ENCODE results near the gene FYB1. TPM values are rescaled to one million over a fixed set of nuclear protein-coding genes. Genes with fewer than 3 reads are reported as not detected.

FYB1 gene
- total and polyA plus RNA-seq, 2 donors (not counting 1 experiment from before 2014, with no cell fraction given), result not detected

- no peak overlapping the region for H2AFZ ChIP-seq (ENCODE audit: low read length)
- no peak overlapping the region for H3K4me3 ChIP-seq (replicated peaks in 1 of 4; ENCODE audit: control extremely low read depth in 1 of 4, insufficient read depth in 1 of 4, low read depth in 3 of 4, low read length in 4 of 4)
- H3K4me1 ChIP-seq (ENCODE audit: control insufficient read depth, extremely low read depth, insufficient read depth, low read length), result no peaks in the 10 kb centered on the region
- no peak overlapping the region for H3K27ac ChIP-seq (ENCODE audit: insufficient read depth, low read length)
- no peaks in the 10 kb centered on the region for H4K20me1 ChIP-seq (ENCODE audit: control insufficient read depth, extremely low read depth, insufficient read depth, low read length)
- no peak for DNase-seq (ENCODE audit: low read depth in 2 of 2)
- H3K79me2 ChIP-seq (ENCODE audit: control insufficient read depth, insufficient read depth, low read length), result no peaks in the 10 kb centered on the region
- TF ChIP-seq EZH2 (IDR thresholded peaks at IDR 0.05; ENCODE audit: low read length, missing control alignments), result no peak
- TF ChIP-seq, protein P1, sequence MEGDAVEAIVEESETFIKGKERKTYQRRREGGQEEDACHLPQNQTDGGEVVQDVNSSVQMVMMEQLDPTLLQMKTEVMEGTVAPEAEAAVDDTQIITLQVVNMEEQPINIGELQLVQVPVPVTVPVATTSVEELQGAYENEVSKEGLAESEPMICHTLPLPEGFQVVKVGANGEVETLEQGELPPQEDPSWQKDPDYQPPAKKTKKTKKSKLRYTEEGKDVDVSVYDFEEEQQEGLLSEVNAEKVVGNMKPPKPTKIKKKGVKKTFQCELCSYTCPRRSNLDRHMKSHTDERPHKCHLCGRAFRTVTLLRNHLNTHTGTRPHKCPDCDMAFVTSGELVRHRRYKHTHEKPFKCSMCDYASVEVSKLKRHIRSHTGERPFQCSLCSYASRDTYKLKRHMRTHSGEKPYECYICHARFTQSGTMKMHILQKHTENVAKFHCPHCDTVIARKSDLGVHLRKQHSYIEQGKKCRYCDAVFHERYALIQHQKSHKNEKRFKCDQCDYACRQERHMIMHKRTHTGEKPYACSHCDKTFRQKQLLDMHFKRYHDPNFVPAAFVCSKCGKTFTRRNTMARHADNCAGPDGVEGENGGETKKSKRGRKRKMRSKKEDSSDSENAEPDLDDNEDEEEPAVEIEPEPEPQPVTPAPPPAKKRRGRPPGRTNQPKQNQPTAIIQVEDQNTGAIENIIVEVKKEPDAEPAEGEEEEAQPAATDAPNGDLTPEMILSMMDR (conservative IDR thresholded peaks at IDR 0.05 in 1 of 2, IDR thresholded peaks at IDR 0.05 in 1 of 2; ENCODE audit: low read depth in 1 of 2, low read length in 2 of 2), result no peak
- H3K4me2 ChIP-seq (ENCODE audit: extremely low read depth, insufficient read depth, low read length), result no peak overlapping the region
- no peaks in the 10 kb centered on the region for H3K9me3 ChIP-seq (ENCODE audit: control insufficient read depth, insufficient read depth, low read depth, low read length)
- peaks cover 10% of the 10 kb centered on the region for H3K27me3 ChIP-seq (ENCODE audit: control insufficient read depth, insufficient read depth, low read length)
- no peak overlapping the region for H3K9ac ChIP-seq (ENCODE audit: insufficient read depth, low read length)
- H3K36me3 ChIP-seq (ENCODE audit: control insufficient read depth, insufficient read depth, low read length), result no peaks in the 10 kb centered on the region
These were observed 24.1 kb downstream of the FYB1 start for GRCh38 chr5:39195198-39195826.

DNA sequence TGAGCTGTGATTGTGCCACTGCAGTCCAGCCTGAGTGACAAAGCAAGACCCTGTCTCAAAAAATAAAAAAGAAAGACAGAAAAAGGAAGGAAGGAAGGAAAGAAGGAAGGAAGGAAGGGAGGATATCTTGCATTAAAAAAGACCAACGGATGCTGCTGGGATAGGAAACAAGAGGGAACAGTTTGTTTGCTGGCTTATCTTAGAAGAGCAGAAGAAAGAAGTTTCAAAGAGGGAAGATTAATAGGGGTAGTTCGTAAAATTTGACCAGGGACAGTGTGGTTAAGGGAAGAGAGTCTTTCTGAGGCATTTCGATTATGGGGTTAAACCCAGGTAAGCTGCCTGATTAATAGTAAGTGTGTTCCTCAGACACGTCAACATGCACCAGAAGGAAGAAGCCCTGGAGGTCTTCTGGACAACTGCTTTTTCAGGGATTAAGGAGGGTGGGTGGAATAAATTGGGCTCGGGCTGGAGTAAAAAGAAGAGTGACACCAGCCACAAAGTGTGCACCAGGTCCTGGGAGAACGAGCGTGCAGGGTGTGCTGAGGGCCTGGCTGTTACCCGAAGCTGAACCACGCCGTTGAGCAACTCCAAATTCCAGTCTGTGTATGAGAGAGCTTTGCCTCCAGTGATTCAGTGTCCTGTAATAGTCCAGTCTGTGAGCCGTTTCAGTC, 24.8 kb downstream of the FYB1 start:
- Histone ChIP-seq H4K20me1 (ENCODE audit: control insufficient read depth, extremely low read depth, insufficient read depth, low read length) (no peaks in the 10 kb centered on the region), H3K9ac (ENCODE audit: insufficient read depth, low read length) (no peak overlapping the region), H3K9me3 (ENCODE audit: control insufficient read depth, insufficient read depth, low read depth, low read length) (no peaks in the 10 kb centered on the region), H2AFZ (ENCODE audit: low read length) (no peak overlapping the region), H3K36me3 (ENCODE audit: control insufficient read depth, insufficient read depth, low read length) (no peaks in the 10 kb centered on the region), H3K4me1 (ENCODE audit: control insufficient read depth, extremely low read depth, insufficient read depth, low read length) (no peaks in the 10 kb centered on the region), H3K4me2 (ENCODE audit: extremely low read depth, insufficient read depth, low read length) (no peak overlapping the region), H3K27me3 (ENCODE audit: control insufficient read depth, insufficient read depth, low read length) (peaks cover 15% of the 10 kb centered on the region), H3K79me2 (ENCODE audit: control insufficient read depth, insufficient read depth, low read length) (no peaks in the 10 kb centered on the region), H3K4me3 (replicated peaks in 1 of 4; ENCODE audit: control extremely low read depth in 1 of 4, insufficient read depth in 1 of 4, low read depth in 3 of 4, low read length in 4 of 4) (no peak overlapping the region), H3K27ac (ENCODE audit: insufficient read depth, low read length) (no peak overlapping the region)
- DNase-seq (ENCODE audit: low read depth in 2 of 2), result peak; percentile 68 to 72
- TF ChIP-seq EZH2 (IDR thresholded peaks at IDR 0.05; ENCODE audit: low read length, missing control alignments), result no peak
- TF ChIP-seq, protein P1 (conservative IDR thresholded peaks at IDR 0.05 in 1 of 2, IDR thresholded peaks at IDR 0.05 in 1 of 2; ENCODE audit: low read depth in 1 of 2, low read length in 2 of 2), result no peak

DNA sequence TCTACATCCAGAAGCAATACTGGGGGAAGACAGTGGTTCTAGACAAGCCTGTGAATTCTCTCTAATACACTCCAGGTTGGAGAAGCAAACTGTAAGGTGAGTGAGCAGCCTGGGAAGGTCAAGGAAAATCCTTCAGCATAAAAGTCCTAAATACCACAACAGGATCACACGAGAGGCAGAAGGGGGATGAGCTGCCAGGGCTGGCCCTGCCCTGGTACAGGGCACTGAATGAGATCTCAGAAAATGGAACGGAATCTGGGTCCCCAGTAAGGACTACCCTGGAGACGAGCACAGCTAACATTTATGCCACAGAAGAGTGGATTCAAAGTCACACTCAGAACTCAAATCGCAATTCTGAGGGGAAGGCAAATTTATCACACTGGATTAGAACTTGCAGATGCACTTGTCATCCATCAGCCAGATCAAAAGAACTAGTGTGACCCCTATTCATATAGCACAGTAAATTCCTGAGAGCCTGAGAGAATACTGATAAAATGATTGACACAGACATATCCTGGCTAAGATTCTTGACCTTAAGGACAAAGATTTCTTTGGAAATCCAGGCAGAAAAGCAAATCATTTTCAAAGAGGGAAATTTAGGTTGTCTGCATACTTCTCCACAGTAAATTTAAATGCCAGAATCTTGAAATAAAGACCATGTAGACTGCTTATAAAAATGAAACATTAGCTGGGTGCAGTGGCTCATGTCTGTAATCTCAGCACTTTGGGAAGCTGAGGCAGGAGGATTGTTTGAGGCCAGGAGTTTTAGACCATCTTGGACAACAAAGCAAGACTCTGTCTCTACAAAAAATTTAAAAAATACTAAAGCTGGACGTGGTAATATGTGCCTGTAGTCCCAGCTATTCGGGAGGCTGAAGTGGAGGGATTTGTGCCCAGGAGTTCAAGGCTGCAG, 25.6 kb downstream of the FYB1 start:
- H3K4me3 ChIP-seq (replicated peaks in 1 of 4; ENCODE audit: control extremely low read depth in 1 of 4, insufficient read depth in 1 of 4, low read depth in 3 of 4, low read length in 4 of 4), result no peak overlapping the region
- H3K36me3 ChIP-seq (ENCODE audit: control insufficient read depth, insufficient read depth, low read length), result no peaks in the 10 kb centered on the region
- H3K4me1 ChIP-seq (ENCODE audit: control insufficient read depth, extremely low read depth, insufficient read depth, low read length), result no peaks in the 10 kb centered on the region
- H3K4me2 ChIP-seq (ENCODE audit: extremely low read depth, insufficient read depth, low read length), result no peak overlapping the region
- H3K79me2 ChIP-seq (ENCODE audit: control insufficient read depth, insufficient read depth, low read length), result no peaks in the 10 kb centered on the region
- DNase-seq (ENCODE audit: low read depth in 2 of 2), result no peak
- no peak overlapping the region for H2AFZ ChIP-seq (ENCODE audit: low read length)
- TF ChIP-seq, protein P1 (conservative IDR thresholded peaks at IDR 0.05 in 1 of 2, IDR thresholded peaks at IDR 0.05 in 1 of 2; ENCODE audit: low read depth in 1 of 2, low read length in 2 of 2), result no peak
- TF ChIP-seq EZH2 (IDR thresholded peaks at IDR 0.05; ENCODE audit: low read length, missing control alignments), result no peak
- H4K20me1 ChIP-seq (ENCODE audit: control insufficient read depth, extremely low read depth, insufficient read depth, low read length), result no peaks in the 10 kb centered on the region
- H3K27ac ChIP-seq (ENCODE audit: insufficient read depth, low read length), result no peak overlapping the region
- no peak overlapping the region for H3K9ac ChIP-seq (ENCODE audit: insufficient read depth, low read length)
- peaks cover 15% of the 10 kb centered on the region for H3K27me3 ChIP-seq (ENCODE audit: control insufficient read depth, insufficient read depth, low read length)
- no peaks in the 10 kb centered on the region for H3K9me3 ChIP-seq (ENCODE audit: control insufficient read depth, insufficient read depth, low read depth, low read length)

Data from fibroblast of lung (primary cell).